LNCaP clone FGC (cell line): ENCODE results near the gene FAM120AOS.

Source experiments
- DNase-seq: peaks from one replicate; pipeline ENCODE4 v3.0.0-alpha.2; 2011; ENCODE audit warnings: low read depth
- H3K4me3 ChIP-seq: 2 replicates; pipeline ENCODE4 v1.5.1; 2011; ENCODE audit warnings: mild to moderate bottlenecking, low read depth, low read length, control low read depth
- TF ChIP-seq, protein P1 (sequence below): IDR thresholded peaks from 2 replicates; pipeline ENCODE4 v1.5.1; 2012; ENCODE audit warnings: mild to moderate bottlenecking; ENCODE audit not compliant: control insufficient read depth, insufficient read depth; ENCODE audit errors: extremely low read depth

The FAM120AOS gene

DNA sequence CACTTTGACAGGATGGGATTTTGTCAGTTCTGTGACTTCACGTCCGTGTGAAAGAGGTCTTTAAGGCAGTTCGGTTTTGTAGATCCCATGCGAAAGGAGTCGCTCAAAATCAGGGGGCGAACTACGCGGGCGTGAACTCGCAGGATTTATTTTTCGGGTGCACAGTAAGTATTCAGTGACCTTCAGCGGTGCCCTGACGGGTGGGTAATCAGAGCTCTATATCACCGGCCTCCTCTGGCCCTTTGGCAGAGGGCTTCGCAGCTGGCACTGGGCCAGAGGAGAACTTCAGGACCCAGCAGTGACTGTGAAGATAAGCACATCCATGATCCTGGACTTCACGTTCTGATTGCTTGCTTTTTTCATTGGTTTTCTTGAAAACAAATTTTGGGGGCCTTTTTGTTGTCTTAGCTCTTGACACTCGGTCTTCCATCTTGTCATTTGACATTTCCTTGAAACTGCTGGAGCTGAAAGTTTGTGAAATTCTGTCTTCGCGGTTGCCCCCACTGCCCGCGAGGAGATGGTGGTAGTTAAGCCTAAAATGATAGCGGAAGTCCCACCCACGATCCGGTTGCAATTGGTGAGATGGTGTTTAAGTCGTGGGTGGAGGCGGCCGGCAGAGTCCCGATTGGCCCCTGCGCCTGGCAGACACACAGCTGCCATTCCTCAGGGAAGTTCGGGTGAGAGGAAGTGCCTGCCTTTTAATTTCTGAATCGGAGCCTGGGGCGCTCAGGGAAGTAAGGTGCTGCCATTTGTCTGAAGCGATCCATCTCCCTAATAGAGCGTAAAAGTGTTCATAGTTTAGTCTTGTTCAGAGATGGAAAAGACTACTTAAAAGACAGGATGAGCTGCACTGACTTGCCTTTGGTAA lies at the start of gene FAM120AOS:
TSS of gene FAM120AOS (minus strand) at position 535 of the 868 bp plus-strand sequence. CDS start 872 bp downstream, outside the sequence.
- peak; percentile 88 for DNase-seq
- TF ChIP-seq, protein P1, sequence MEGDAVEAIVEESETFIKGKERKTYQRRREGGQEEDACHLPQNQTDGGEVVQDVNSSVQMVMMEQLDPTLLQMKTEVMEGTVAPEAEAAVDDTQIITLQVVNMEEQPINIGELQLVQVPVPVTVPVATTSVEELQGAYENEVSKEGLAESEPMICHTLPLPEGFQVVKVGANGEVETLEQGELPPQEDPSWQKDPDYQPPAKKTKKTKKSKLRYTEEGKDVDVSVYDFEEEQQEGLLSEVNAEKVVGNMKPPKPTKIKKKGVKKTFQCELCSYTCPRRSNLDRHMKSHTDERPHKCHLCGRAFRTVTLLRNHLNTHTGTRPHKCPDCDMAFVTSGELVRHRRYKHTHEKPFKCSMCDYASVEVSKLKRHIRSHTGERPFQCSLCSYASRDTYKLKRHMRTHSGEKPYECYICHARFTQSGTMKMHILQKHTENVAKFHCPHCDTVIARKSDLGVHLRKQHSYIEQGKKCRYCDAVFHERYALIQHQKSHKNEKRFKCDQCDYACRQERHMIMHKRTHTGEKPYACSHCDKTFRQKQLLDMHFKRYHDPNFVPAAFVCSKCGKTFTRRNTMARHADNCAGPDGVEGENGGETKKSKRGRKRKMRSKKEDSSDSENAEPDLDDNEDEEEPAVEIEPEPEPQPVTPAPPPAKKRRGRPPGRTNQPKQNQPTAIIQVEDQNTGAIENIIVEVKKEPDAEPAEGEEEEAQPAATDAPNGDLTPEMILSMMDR = no peak
- H3K4me3 ChIP-seq = peak within 1 kb of the TSS; percentile 70

DNA sequence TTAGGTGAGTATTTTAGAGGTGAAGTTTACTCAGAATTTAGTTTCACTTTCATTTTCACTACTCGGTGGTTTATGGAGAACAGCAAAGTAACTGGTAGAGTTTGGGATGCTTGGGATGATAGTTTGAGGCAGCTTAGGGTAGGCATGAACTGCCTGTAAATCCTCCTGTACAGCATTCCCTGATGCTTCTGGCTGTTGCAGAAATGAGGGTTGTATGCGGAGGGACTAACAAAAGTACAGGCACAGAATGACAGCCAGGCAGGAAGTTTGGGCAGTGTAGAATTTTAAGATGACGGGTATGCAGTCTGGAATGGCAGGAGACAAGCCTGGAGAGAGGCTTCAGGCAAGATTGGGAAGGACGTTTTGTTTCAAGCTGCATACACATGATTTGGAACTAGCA lies 48.0 kb upstream of the FAM120AOS start:
- TF ChIP-seq, protein P1 = no peak
- peak overlapping the region; percentile 3; the same call in 1 of the 2 replicates for H3K4me3 ChIP-seq
- no peak for DNase-seq

DNA sequence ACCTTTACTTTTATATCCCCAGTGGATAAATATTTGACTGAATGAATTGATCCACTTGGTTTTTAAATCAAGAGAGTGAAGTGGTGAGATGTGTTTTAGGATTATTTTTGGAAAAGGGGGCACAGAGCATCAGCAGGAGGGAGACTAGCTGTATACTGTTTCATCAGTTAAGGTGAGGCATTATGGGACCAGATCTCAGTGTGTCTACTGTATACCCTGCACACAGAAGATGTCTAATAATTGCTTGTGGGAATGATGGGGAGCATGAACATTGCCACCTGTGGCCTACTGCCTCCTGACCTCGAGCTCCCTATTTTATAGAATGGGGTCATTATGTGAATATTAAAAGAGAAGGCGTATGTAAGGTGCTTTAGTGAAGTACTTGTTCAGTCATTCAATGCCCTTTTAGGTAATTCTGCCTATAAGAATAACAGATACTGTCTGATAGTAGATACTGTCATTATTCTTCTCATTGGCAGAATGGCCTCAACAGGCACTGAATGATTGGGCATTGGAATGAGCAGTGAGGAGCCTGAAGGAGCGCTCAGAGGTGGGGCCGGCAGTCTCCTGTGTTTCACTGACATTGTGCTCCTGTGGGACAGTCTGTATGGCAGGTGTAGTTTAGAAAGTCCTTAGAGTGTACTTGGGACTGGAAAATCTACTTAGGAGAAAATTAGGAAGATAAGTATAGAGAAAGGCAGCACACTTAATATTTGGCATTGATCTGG lies 47.4 kb upstream of the FAM120AOS start:
- no peak overlapping the region for H3K4me3 ChIP-seq
- DNase-seq = no peak
- TF ChIP-seq, protein P1 = no peak

DNA sequence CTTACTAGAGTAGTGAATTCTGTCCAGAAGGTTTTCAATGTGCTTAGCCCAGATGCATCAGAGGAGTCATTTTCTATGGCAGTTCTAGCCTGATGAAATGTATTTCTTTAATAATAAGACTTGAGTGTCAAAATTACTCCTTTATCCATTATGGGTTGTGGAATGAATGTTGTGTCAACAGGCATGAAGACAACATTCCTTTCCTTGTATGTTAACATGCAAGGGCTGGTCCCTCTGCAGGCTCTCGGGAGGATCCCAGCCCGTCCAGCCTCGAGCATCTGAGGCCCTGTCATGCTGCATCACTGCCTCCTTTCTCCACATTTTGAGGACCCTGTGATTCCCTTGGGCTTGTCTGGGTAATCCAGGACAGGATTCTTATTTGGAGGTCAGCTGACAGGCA lies 42.9 kb upstream of the FAM120AOS start:
- TF ChIP-seq, protein P1 = no peak
- H3K4me3 ChIP-seq = no peak overlapping the region
- DNase-seq = no peak

DNA sequence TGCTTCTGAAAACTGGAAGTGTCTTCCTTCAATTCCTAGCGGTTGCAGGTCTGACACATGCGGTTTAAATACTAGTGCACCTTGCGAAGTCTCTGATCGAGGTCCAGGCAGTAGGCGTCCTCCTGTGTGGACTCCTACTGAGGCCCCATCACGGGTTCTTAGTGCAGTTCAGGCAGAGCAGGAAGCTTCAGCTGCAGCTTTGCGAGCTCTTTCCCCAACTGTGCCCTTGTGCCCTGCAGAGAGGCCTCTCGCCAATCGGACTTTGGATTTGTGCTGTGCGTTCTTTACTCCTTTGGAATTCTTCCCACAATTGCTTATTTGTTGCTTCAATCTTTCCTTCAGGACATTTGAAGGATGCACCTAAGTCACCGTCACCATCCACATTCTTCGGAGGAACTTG lies 40.6 kb upstream of the FAM120AOS start:
- TF ChIP-seq, protein P1 = no peak
- no peak for DNase-seq
- no peak overlapping the region for H3K4me3 ChIP-seq

DNA sequence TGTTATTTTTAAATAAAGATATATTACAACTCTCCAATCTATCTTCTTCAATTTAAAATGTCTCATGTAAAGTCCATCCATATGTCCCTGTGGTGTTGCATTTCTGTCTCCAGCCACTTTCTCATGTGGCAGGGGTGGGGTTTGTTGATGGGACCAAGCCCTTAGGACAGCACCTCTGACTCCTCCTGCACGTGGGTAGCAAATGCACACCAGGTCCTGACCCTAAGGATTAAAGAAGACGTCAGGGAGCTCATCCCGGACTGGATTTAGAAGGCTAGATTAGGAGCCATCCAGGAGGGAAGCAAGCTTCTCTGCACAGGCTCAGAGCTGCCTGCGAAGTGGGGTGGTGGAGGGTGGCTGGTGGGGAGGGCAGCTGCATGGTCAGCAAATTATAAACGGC lies 38.9 kb upstream of the FAM120AOS start:
- no peak overlapping the region for H3K4me3 ChIP-seq
- no peak for DNase-seq
- TF ChIP-seq, protein P1 = no peak
